HEK293T (cell line): ENCODE data around the gene NPAS3.

ENCODE experiments used
- CTCF ChIA-PET: fragments of 350-600 bp; formaldehyde crosslinking; extraction: SDS; loops from one replicate; lab custom pipeline; 2021; ENCODE audit warnings: antibody characterized with exemption, inconsistent platforms; lab: Yijun Ruan, JAX
- POLR2A ChIA-PET: fragments of 350-600 bp; formaldehyde crosslinking; extraction: SDS; loops from one replicate; lab custom pipeline; 2020; ENCODE audit warnings: antibody characterized with exemption, inconsistent platforms; lab: Yijun Ruan, JAX
- DNase-seq: peaks from one replicate; pipeline ENCODE4 v3.0.0; 2012; ENCODE audit warnings: mixed read lengths; ENCODE audit errors: extremely low spot score
- ARNT ChIP-seq: fragments of 450-650 bp; IDR thresholded peaks from 2 replicates; pipeline ENCODE4 v1.6.1; 2017; ENCODE audit warnings: mild to moderate bottlenecking
- BHLHE40 ChIP-seq: fragments of 450-650 bp; IDR thresholded peaks from 2 replicates; pipeline ENCODE4 v1.6.1; 2016; ENCODE audit warnings: mild to moderate bottlenecking, moderate library complexity, borderline replicate concordance
- CTBP1 ChIP-seq: fragments of 450-650 bp; IDR thresholded peaks from 2 replicates; pipeline ENCODE4 v1.6.1; 2016; ENCODE audit warnings: borderline replicate concordance
- ELF4 ChIP-seq: fragments of 450-650 bp; IDR thresholded peaks from 2 replicates; pipeline ENCODE4 v1.6.1; 2017; ENCODE audit warnings: antibody characterized with exemption
- FOXA1 ChIP-seq: fragments of 450-650 bp; IDR thresholded peaks from 2 replicates; pipeline ENCODE4 v1.6.1; 2016; ENCODE audit warnings: mild to moderate bottlenecking
- FOXK2 ChIP-seq: fragments of 450-650 bp; IDR thresholded peaks from 2 replicates; pipeline ENCODE4 v1.6.1; 2016; ENCODE audit warnings: mild to moderate bottlenecking
- FOXM1 ChIP-seq: fragments of 450-650 bp; IDR thresholded peaks from 2 replicates; pipeline ENCODE4 v1.6.1; 2017; ENCODE audit warnings: mild to moderate bottlenecking, borderline replicate concordance
- HDGF ChIP-seq: fragments of 450-650 bp; IDR thresholded peaks from 2 replicates; pipeline ENCODE4 v1.6.1; 2017; ENCODE audit warnings: antibody characterized with exemption, borderline replicate concordance
- L3MBTL2 ChIP-seq: fragments of 450-650 bp; conservative IDR thresholded peaks from 2 replicates; pipeline ENCODE4 v1.6.1; 2016; ENCODE audit warnings: mild to moderate bottlenecking
- LEF1 ChIP-seq: fragments of 450-650 bp; IDR thresholded peaks from 2 replicates; pipeline ENCODE4 v1.6.1; 2017; ENCODE audit warnings: mild to moderate bottlenecking, borderline replicate concordance
- NFRKB ChIP-seq: fragments of 450-650 bp; IDR thresholded peaks from 2 replicates; pipeline ENCODE4 v1.6.1; 2016; ENCODE audit warnings: mild to moderate bottlenecking, moderate library complexity
- PKNOX1 ChIP-seq: fragments of 450-650 bp; IDR thresholded peaks from 2 replicates; pipeline ENCODE4 v1.6.1; 2016
- SP1 ChIP-seq: fragments of 450-650 bp; IDR thresholded peaks from 2 replicates; pipeline ENCODE4 v1.6.1; 2017
- SUZ12 ChIP-seq: fragments of 450-650 bp; IDR thresholded peaks from 2 replicates; pipeline ENCODE4 v1.6.1; 2016; ENCODE audit warnings: mild to moderate bottlenecking
- TARDBP ChIP-seq: fragments of 450-650 bp; IDR thresholded peaks from 2 replicates; pipeline ENCODE4 v1.6.1; 2016
- ZNF384 ChIP-seq: fragments of 450-650 bp; IDR thresholded peaks from 2 replicates; pipeline ENCODE4 v1.6.1; 2016

NPAS3 gene

GRCh38 chr14:33709283-33709682 lies 770.6 kb downstream of the NPAS3 start:
- ChIA-PET CTCF (no interaction called here), POLR2A (no interaction called here)
- DNase-seq = no peak
- TF ChIP-seq BHLHE40 (no peak), ZNF384 (no peak), FOXA1 (no peak), ARNT (no peak), HDGF (no peak), PKNOX1 (no peak), L3MBTL2 (no peak), LEF1 (no peak), SP1 (no peak), FOXK2 (no peak), FOXM1 (no peak), ELF4 (no peak), SUZ12 (no peak), NFRKB (no peak), CTBP1 (no peak), TARDBP (no peak)

- CTCF ChIA-PET = no interaction called here
- no peak for DNase-seq
- no peak for TF ChIP-seq FOXK2
- TF ChIP-seq HDGF = no peak
- no peak for TF ChIP-seq NFRKB
- TF ChIP-seq SP1 = no peak
- POLR2A ChIA-PET = no interaction called here
These were observed 771.0 kb downstream of the NPAS3 start for GRCh38 chr14:33709711-33710110.

GRCh38 chr14:33710273-33710672 lies 771.6 kb downstream of the NPAS3 start:
- CTCF ChIA-PET = no interaction called here
- TF ChIP-seq TARDBP (no peak), HDGF (no peak), L3MBTL2 (no peak), SUZ12 (no peak)
- DNase-seq = no peak
- POLR2A ChIA-PET = no interaction called here

- no peak for TF ChIP-seq ELF4
- TF ChIP-seq NFRKB = no peak
- TF ChIP-seq SP1 = no peak
- TF ChIP-seq ARNT = no peak
- no peak for TF ChIP-seq L3MBTL2
- TF ChIP-seq FOXK2 = no peak
- TF ChIP-seq FOXM1 = no peak
- TF ChIP-seq SUZ12 = no peak
- TF ChIP-seq ZNF384 = no peak
- TF ChIP-seq TARDBP = no peak
- no peak for TF ChIP-seq LEF1
- TF ChIP-seq BHLHE40 = no peak
- TF ChIP-seq CTBP1 = no peak
- no peak for TF ChIP-seq HDGF
- no peak for TF ChIP-seq FOXA1
- TF ChIP-seq PKNOX1 = no peak
- ChIA-PET CTCF (no interaction called here), POLR2A (no interaction called here)
These were observed 772.5 kb downstream of the NPAS3 start for GRCh38 chr14:33711194-33711593.

GRCh38 chr14:33711811-33712216 lies 773.1 kb downstream of the NPAS3 start:
- ChIA-PET POLR2A (no interaction called here), CTCF (no interaction called here)
- TF ChIP-seq FOXM1 (no peak), SUZ12 (no peak), CTBP1 (no peak), TARDBP (no peak), ELF4 (no peak), L3MBTL2 (no peak), NFRKB (no peak), FOXK2 (no peak)
- DNase-seq = no peak

More at GRCh38 chr14:33711194-33711593, 772.5 kb downstream of the NPAS3 start:
- no peak for DNase-seq

GRCh38 chr14:33714527-33715226 lies 776.0 kb downstream of the NPAS3 start:
- no peak for TF ChIP-seq BHLHE40
- TF ChIP-seq SUZ12 = no peak
- CTCF ChIA-PET = interaction anchor here (0.5 kb wide), 1 partner anchor 134 kb away, joined by 3 read pairs; no protein-coding TSS in a partner anchor
- DNase-seq = no peak
- POLR2A ChIA-PET = no interaction called here

- no peak for DNase-seq
- ChIA-PET CTCF (no interaction called here), POLR2A (no interaction called here)
- TF ChIP-seq NFRKB = no peak
- TF ChIP-seq ARNT = no peak
- TF ChIP-seq LEF1 = no peak
- no peak for TF ChIP-seq TARDBP
- TF ChIP-seq ELF4 = no peak
- no peak for TF ChIP-seq SP1
- TF ChIP-seq FOXK2 = no peak
- TF ChIP-seq FOXA1 = no peak
- TF ChIP-seq CTBP1 = no peak
- no peak for TF ChIP-seq ZNF384
- no peak for TF ChIP-seq SUZ12
- no peak for TF ChIP-seq FOXM1
- no peak for TF ChIP-seq PKNOX1
- no peak for TF ChIP-seq HDGF
- TF ChIP-seq BHLHE40 = no peak
- TF ChIP-seq L3MBTL2 = no peak
These were observed 776.5 kb downstream of the NPAS3 start for GRCh38 chr14:33715227-33715528.
